SK-N-MC (cell line): Measurements from ENCODE around the gene PARD6B.

ENCODE experiments used
- DNase-seq: peaks from one replicate; pipeline ENCODE4 v3.0.0-alpha.2; 2011; ENCODE audit warnings: low read depth, low spot score
- H3K27ac ChIP-seq: fragments of 200-600 bp; sonication (generic); 2 replicates; pipeline ENCODE4 v1.5.1; 2016; ENCODE audit warnings: mixed run types
- H3K36me3 ChIP-seq: fragments of 200-600 bp; sonication (generic); 2 replicates; pipeline ENCODE4 v1.6.1; 2017; ENCODE audit warnings: antibody characterized with exemption, low read length, mixed read lengths; ENCODE audit not compliant: insufficient read depth
- H3K4me3 ChIP-seq: fragments of 200-600 bp; sonication (generic); 2 replicates; pipeline ENCODE4 v1.5.1; 2016
- H3K9ac ChIP-seq: fragments of 200-600 bp; sonication (generic); 2 replicates; pipeline ENCODE4 v1.8.0; 2017; ENCODE audit warnings: mixed run types, mixed read lengths; ENCODE audit not compliant: insufficient read length
- H3K9me3 ChIP-seq: fragments of 200-600 bp; sonication (generic); 2 replicates; pipeline ENCODE4 v1.6.1; 2017; ENCODE audit warnings: low read depth, mild to moderate bottlenecking, antibody characterized with exemption, low read length, moderate library complexity, mixed read lengths
- EZH2 ChIP-seq: fragments of 200-600 bp; sonication (generic); IDR thresholded peaks from one replicate; pipeline ENCODE4 v1.6.1; 2017; ENCODE audit warnings: antibody characterized with exemption
- FOXP2 ChIP-seq: optimal IDR thresholded peaks from 2 replicates; pipeline ENCODE3; 2011; ENCODE audit warnings: mild to moderate bottlenecking, moderate library complexity; ENCODE audit not compliant: insufficient read depth; ENCODE audit errors: extremely low read length, control extremely low read depth
- POLR2AphosphoS5 ChIP-seq: IDR thresholded peaks from 2 replicates; pipeline ENCODE4 v1.6.1; 2012; ENCODE audit warnings: mild to moderate bottlenecking, low read depth, low read length, borderline replicate concordance

Gene PARD6B

DNA sequence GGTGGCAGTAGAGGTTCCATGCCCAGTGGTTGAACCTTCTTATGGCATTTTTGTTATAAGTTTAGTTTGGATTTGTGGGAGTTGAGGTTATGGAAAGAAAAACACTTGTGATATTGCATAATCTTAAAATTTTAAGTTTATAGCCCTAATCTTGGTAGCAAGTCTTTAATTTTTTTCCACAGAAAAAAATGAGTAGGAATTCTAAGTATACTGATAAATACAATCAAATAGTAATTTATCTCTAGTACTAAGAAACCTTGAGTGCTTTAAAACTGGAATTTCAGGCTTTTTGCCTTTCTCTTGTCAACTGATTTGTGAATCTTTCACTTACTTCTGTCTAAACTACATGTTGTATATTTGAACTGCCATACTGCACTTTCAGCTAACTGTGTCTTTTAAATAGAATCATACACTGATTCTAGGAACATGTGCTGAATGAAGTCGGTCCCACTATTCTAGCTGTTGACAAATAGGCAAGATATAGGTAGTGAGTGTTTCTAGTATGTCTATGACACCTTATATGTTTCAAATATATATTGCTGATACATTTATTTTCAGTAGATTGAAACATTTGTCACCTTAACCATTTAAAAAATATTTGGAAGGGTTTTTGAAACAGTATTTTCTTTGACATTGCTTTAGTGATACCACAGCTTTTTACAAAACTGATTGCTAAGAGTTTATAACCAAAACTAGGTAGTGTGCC lies 2.4 kb downstream of the PARD6B start:
- H3K4me3 ChIP-seq = peak overlapping the region; percentile 85
- TF ChIP-seq FOXP2 = no peak
- no peak for TF ChIP-seq EZH2
- TF ChIP-seq POLR2AphosphoS5 = no peak

DNA sequence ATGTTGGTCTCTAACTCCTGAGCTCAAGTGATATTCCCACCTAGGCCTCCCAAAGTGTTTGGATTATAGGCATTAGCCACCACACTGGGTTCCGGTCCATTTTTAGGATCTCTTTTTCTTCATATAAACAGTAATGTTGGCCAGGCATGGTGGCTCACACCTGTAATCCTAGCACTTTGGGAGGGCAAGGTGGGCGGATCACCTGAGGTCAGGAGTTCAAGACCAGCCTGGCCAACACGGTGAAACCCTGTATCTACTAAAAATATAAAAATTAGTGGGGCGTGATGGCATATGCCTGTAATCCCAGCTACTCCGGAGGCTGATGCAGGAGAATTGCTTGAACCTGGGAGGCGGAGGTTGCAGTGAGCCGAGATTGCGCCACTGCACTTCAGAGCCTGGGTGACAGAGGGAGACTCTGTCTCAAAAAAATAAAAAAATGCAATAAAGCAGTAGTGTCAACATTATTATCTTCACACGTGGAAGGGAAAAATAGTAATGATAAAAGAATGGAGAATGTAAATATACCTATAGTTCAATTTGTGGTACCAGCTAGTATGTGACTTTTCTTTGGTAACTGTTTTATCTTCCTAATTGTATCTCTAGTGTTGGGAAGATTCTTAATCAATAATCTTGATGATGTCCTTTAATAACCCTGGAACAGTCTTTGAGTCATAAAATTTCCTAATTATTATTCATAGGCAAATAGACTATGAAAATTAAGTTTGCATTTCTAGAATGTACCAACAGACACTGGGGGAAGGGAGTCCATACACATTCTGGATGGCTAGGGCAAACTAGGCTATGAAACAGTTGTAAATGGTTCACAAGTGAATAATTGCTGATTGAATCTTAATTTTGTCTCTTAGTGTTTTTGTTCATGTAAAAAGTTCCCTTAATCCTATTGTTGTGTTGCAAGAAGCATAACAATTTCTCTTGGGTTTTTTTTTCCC lies 3.6 kb downstream of the PARD6B start:
- Histone ChIP-seq H3K9me3 (no peaks in the 10 kb centered on the region), H3K27ac (peak overlapping the region; percentile 33; the same call in 1 of the 2 replicates), H3K36me3 (peaks cover 14% of the 10 kb centered on the region; the same call in 1 of the 2 replicates), H3K9ac (no peak overlapping the region), H3K4me3 (no peak overlapping the region)
- DNase-seq = no peak
- no peak for TF ChIP-seq EZH2

More for the DNA sequence above, 2.4 kb downstream of the PARD6B start:
- Histone ChIP-seq H3K9ac (peak overlapping the region; percentile 61), H3K9me3 (no peaks in the 10 kb centered on the region), H3K36me3 (peaks cover 8% of the 10 kb centered on the region; the same call in 1 of the 2 replicates), H3K27ac (peak overlapping the region; percentile 32)
- DNase-seq = no peak

DNA sequence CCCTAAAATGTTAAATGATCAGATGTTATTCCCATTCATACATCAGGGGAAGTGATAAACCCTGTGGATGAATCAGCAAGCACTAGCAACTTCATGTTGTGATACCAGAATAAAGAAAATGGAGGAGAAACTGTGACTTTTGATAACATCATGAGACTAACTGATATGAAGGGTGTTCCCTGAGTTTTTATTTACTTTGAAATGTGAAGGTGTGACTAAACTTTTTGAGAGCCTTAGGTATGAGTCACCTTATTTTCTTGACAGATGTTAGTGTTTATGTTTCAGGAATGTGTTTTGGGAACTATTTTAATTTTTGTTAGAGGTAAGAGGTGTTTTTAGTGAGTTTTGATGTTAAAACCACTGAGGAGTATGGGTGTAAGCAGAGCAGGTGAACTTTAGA lies 4.4 kb downstream of the PARD6B start:
- Histone ChIP-seq H3K9ac (no peak overlapping the region), H3K27ac (peak overlapping the region; percentile 33; the same call in 1 of the 2 replicates), H3K36me3 (peaks cover 14% of the 10 kb centered on the region; the same call in 1 of the 2 replicates), H3K9me3 (no peaks in the 10 kb centered on the region), H3K4me3 (no peak overlapping the region)
- TF ChIP-seq FOXP2 (no peak), EZH2 (no peak), POLR2AphosphoS5 (no peak)
- no peak for DNase-seq

- Histone ChIP-seq H3K27ac (peak overlapping the region; percentile 37), H3K9me3 (no peaks in the 10 kb centered on the region), H3K4me3 (no peak overlapping the region), H3K9ac (no peak overlapping the region), H3K36me3 (peaks cover 14% of the 10 kb centered on the region; the same call in 1 of the 2 replicates)
- no peak for TF ChIP-seq EZH2
- no peak for TF ChIP-seq FOXP2
- no peak for TF ChIP-seq POLR2AphosphoS5
- no peak for DNase-seq
Observed at GRCh38 chr20:50737352-50737751, 6.0 kb downstream of the PARD6B start.

GRCh38 chr20:50743087-50743486 lies 11.7 kb downstream of the PARD6B start:
- peaks cover 33% of the 10 kb centered on the region for H3K36me3 ChIP-seq
- H3K4me3 ChIP-seq = no peak overlapping the region
- no peaks in the 10 kb centered on the region for H3K9me3 ChIP-seq
- peak overlapping the region; percentile 74 for H3K27ac ChIP-seq
- DNase-seq = no peak
- peak overlapping the region; percentile 26 for H3K9ac ChIP-seq
- no peak for TF ChIP-seq POLR2AphosphoS5
- TF ChIP-seq EZH2 = no peak
- TF ChIP-seq FOXP2 = no peak

GRCh38 chr20:50744143-50744792 lies 12.9 kb downstream of the PARD6B start:
- Histone ChIP-seq H3K4me3 (peak overlapping the region; percentile 42), H3K36me3 (peaks cover 33% of the 10 kb centered on the region), H3K9me3 (no peaks in the 10 kb centered on the region), H3K9ac (peak overlapping the region; percentile 16), H3K27ac (peak overlapping the region; percentile 81)
- DNase-seq = peak; percentile 77
- TF ChIP-seq EZH2 (no peak), FOXP2 (no peak), POLR2AphosphoS5 (no peak)

DNA sequence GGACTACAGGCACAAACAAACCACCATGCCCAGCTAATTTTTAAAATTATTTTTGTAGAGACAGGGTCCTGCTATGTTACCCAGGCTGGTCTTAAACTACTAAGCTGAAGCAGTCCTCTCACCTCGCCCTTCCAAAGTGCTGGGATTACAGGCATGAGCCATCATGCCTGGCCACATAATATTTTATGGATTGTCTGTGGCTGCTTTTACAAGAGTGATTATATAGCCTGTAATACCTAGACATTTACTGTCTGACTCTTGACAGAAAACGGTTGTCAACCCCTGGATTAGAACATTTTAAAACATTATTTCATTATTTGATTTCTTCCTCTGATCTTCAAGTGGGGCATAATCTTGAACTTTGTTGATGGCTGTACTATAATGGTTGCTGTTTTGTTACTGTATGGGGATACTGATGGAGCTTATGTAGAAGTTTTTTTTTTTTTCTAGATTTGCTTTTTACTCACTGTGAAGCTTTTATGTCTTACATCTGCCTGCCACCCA lies 14.3 kb downstream of the PARD6B start:
- no peak for DNase-seq
- Histone ChIP-seq H3K4me3 (no peak overlapping the region), H3K36me3 (peaks cover 41% of the 10 kb centered on the region), H3K9ac (no peak overlapping the region), H3K9me3 (no peaks in the 10 kb centered on the region), H3K27ac (peak overlapping the region; percentile 80)
- TF ChIP-seq FOXP2 (no peak), EZH2 (no peak), POLR2AphosphoS5 (no peak)

DNA sequence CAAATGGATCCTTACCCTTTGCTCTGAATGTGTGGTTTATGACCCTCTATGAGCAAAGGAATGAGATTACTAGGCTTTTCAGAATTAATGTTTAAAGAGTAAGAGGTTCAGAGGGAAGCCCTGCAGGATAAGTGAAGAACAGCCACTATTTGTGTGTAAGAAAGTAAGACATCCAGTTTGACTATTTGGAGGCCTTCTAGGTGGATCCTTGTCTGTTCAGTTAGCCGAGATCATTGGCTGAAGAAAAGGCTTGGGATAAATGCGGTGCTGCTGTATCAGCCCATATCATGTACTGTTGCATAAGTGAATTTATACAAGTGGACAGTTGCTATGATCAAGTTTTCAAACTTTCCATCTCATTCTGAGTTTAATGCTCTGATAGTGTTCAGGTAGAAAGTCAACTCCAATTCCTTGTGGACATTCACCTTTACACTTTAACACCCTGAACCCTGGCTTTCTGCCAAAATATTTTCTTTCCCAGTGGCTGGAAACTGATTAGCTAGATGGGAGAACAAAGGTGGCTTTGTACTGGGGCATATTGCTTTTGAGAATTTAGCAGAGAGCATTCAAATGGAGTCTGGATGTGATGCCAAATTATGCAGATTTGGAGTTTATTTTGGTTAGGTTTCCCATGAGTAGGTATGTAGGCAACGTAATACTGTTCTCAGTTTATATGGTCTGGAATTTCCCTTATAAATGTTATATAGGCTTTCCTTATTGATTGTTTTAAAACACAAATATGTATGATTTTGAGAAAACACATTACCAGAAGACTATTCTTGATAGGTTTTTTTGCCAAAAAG lies 15.0 kb downstream of the PARD6B start:
- no peaks in the 10 kb centered on the region for H3K9me3 ChIP-seq
- DNase-seq = no peak
- H3K27ac ChIP-seq = peak overlapping the region; percentile 80
- H3K36me3 ChIP-seq = peaks cover 41% of the 10 kb centered on the region
- TF ChIP-seq EZH2 = no peak
- no peak for TF ChIP-seq POLR2AphosphoS5
- no peak for TF ChIP-seq FOXP2
- no peak overlapping the region for H3K4me3 ChIP-seq
- no peak overlapping the region for H3K9ac ChIP-seq
